GM20000 (cell line): ENCODE data around the gene EDC4.

Experiments
- DNase-seq: peaks from one replicate; pipeline ENCODE4 v3.0.0; 2012; ENCODE audit warnings: low spot score
- CTCF ChIP-seq: IDR thresholded peaks from 2 replicates; pipeline ENCODE4 v1.5.1; 2012; ENCODE audit warnings: mild to moderate bottlenecking, control low read depth; ENCODE audit errors: extremely low read depth, missing control alignments

The EDC4 gene

GRCh38 chr16:67872131-67872630 is 671 bp upstream of the EDC4 start:
- DNase-seq: no peak

GRCh38 chr16:67873435-67874370 is 851 bp downstream of the EDC4 start:
- peak; percentile 50 for DNase-seq
- TF ChIP-seq CTCF: no peak

More at GRCh38 chr16:67872131-67872630, 671 bp upstream of the EDC4 start:
- TF ChIP-seq CTCF: no peak

- no peak for TF ChIP-seq CTCF
- DNase-seq: no peak
These were observed 1.5 kb downstream of the EDC4 start for GRCh38 chr16:67874372-67874771.

GRCh38 chr16:67877064-67877463 is 4.2 kb downstream of the EDC4 start:
- no peak for DNase-seq
- TF ChIP-seq CTCF: no peak

- DNase-seq: no peak
- TF ChIP-seq CTCF: no peak
These were observed 5.4 kb downstream of the EDC4 start for GRCh38 chr16:67878232-67878631.

GRCh38 chr16:67878846-67879245 is 6.0 kb downstream of the EDC4 start:
- DNase-seq: no peak
- TF ChIP-seq CTCF: no peak

GRCh38 chr16:67879462-67879861 is 6.6 kb downstream of the EDC4 start:
- no peak for TF ChIP-seq CTCF
- no peak for DNase-seq
